ENCODE measurements around the gene ERBB4.

ERBB4 gene

GRCh38 chr2:212145121-212145520, 393.5 kb downstream of the ERBB4 start:
- Histone ChIP-seq H3K36me3 (ENCODE audit: control insufficient read depth, insufficient read depth, low read length) (no peaks in the 10 kb centered on the region), H3K4me1 (ENCODE audit: control insufficient read depth, insufficient read depth, low read length) (no peaks in the 10 kb centered on the region), H3K27me3 (ENCODE audit: control insufficient read depth, insufficient read depth, low read length, poor library complexity, severe bottlenecking) (no peaks in the 10 kb centered on the region), H3K9me3 (ENCODE audit: control insufficient read depth, low read length) (no peaks in the 10 kb centered on the region), H3K27ac (ENCODE audit: insufficient read depth, low read depth, low read length, poor library complexity, severe bottlenecking) (no peak overlapping the region), H3K4me3 (ENCODE audit: insufficient read depth, low read depth, low read length) (no peak overlapping the region)
- 89% methylated on average over 1 of the region's 1 CpG; no CpG with 5 or more reads in 1 of the 2 experiments for WGBS, 2 experiments

- H3K4me1 ChIP-seq (ENCODE audit: control insufficient read depth, insufficient read depth, low read length), result no peaks in the 10 kb centered on the region
- H3K27ac ChIP-seq (ENCODE audit: insufficient read depth, low read depth, low read length, poor library complexity, severe bottlenecking), result no peak overlapping the region
- H3K27me3 ChIP-seq (ENCODE audit: control insufficient read depth, insufficient read depth, low read length, poor library complexity, severe bottlenecking), result no peaks in the 10 kb centered on the region
- no peaks in the 10 kb centered on the region for H3K36me3 ChIP-seq (ENCODE audit: control insufficient read depth, insufficient read depth, low read length)
- no peak overlapping the region for H3K4me3 ChIP-seq (ENCODE audit: insufficient read depth, low read depth, low read length)
- H3K9me3 ChIP-seq (ENCODE audit: control insufficient read depth, low read length), result no peaks in the 10 kb centered on the region
- WGBS, 2 experiments, result 92 to 96% methylated on average over 2 of the region's 2 CpGs
Observed at GRCh38 chr2:212142631-212143030, 396.0 kb downstream of the ERBB4 start.

- Histone ChIP-seq H3K36me3 (ENCODE audit: control insufficient read depth, insufficient read depth, low read length) (no peaks in the 10 kb centered on the region), H3K27me3 (ENCODE audit: control insufficient read depth, insufficient read depth, low read length, poor library complexity, severe bottlenecking) (no peaks in the 10 kb centered on the region), H3K9me3 (ENCODE audit: control insufficient read depth, low read length) (no peaks in the 10 kb centered on the region), H3K4me1 (ENCODE audit: control insufficient read depth, insufficient read depth, low read length) (no peaks in the 10 kb centered on the region), H3K27ac (ENCODE audit: insufficient read depth, low read depth, low read length, poor library complexity, severe bottlenecking) (no peak overlapping the region), H3K4me3 (ENCODE audit: insufficient read depth, low read depth, low read length) (no peak overlapping the region)
- 81 to 94% methylated on average over 1 of the region's 1 CpG for WGBS, 2 experiments
Observed at GRCh38 chr2:212141499-212141898, 397.1 kb downstream of the ERBB4 start.

- H3K9me3 ChIP-seq (ENCODE audit: control insufficient read depth, low read length), result no peaks in the 10 kb centered on the region
- H3K4me3 ChIP-seq (ENCODE audit: insufficient read depth, low read depth, low read length), result no peak overlapping the region
- no peaks in the 10 kb centered on the region for H3K4me1 ChIP-seq (ENCODE audit: control insufficient read depth, insufficient read depth, low read length)
- no peak overlapping the region for H3K27ac ChIP-seq (ENCODE audit: insufficient read depth, low read depth, low read length, poor library complexity, severe bottlenecking)
- no peaks in the 10 kb centered on the region for H3K27me3 ChIP-seq (ENCODE audit: control insufficient read depth, insufficient read depth, low read length, poor library complexity, severe bottlenecking)
- WGBS, 2 experiments, result 98 to 100% methylated on average over 1 to 2 of the region's 2 CpGs
- no peaks in the 10 kb centered on the region for H3K36me3 ChIP-seq (ENCODE audit: control insufficient read depth, insufficient read depth, low read length)
Observed at GRCh38 chr2:212136216-212136795, 402.3 kb downstream of the ERBB4 start.

- Histone ChIP-seq H3K36me3 (ENCODE audit: control insufficient read depth, insufficient read depth, low read length) (no peaks in the 10 kb centered on the region), H3K27ac (ENCODE audit: insufficient read depth, low read depth, low read length, poor library complexity, severe bottlenecking) (no peak overlapping the region), H3K27me3 (ENCODE audit: control insufficient read depth, insufficient read depth, low read length, poor library complexity, severe bottlenecking) (no peaks in the 10 kb centered on the region), H3K9me3 (ENCODE audit: control insufficient read depth, low read length) (no peaks in the 10 kb centered on the region), H3K4me3 (ENCODE audit: insufficient read depth, low read depth, low read length) (no peak overlapping the region), H3K4me1 (ENCODE audit: control insufficient read depth, insufficient read depth, low read length) (no peaks in the 10 kb centered on the region)
- 69 to 90% methylated on average over 1 to 2 of the region's 2 CpGs for WGBS, 2 experiments
Observed at GRCh38 chr2:212135739-212136138, 402.9 kb downstream of the ERBB4 start.

- Histone ChIP-seq H3K27ac (ENCODE audit: insufficient read depth, low read depth, low read length, poor library complexity, severe bottlenecking) (no peak overlapping the region), H3K9me3 (ENCODE audit: control insufficient read depth, low read length) (no peaks in the 10 kb centered on the region), H3K36me3 (ENCODE audit: control insufficient read depth, insufficient read depth, low read length) (no peaks in the 10 kb centered on the region), H3K4me3 (ENCODE audit: insufficient read depth, low read depth, low read length) (no peak overlapping the region), H3K4me1 (ENCODE audit: control insufficient read depth, insufficient read depth, low read length) (no peaks in the 10 kb centered on the region), H3K27me3 (ENCODE audit: control insufficient read depth, insufficient read depth, low read length, poor library complexity, severe bottlenecking) (no peaks in the 10 kb centered on the region)
- 90 to 96% methylated on average over 1 to 2 of the region's 2 CpGs for WGBS, 2 experiments
Observed at GRCh38 chr2:212133337-212133736, 405.3 kb downstream of the ERBB4 start.

- H3K4me1 ChIP-seq (ENCODE audit: control insufficient read depth, insufficient read depth, low read length), result no peaks in the 10 kb centered on the region
- 87 to 90% methylated on average over 10 of the region's 10 CpGs for WGBS, 2 experiments
- no peak overlapping the region for H3K4me3 ChIP-seq (ENCODE audit: insufficient read depth, low read depth, low read length)
- H3K9me3 ChIP-seq (ENCODE audit: control insufficient read depth, low read length), result no peaks in the 10 kb centered on the region
- no peaks in the 10 kb centered on the region for H3K27me3 ChIP-seq (ENCODE audit: control insufficient read depth, insufficient read depth, low read length, poor library complexity, severe bottlenecking)
- H3K36me3 ChIP-seq (ENCODE audit: control insufficient read depth, insufficient read depth, low read length), result no peaks in the 10 kb centered on the region
- no peak overlapping the region for H3K27ac ChIP-seq (ENCODE audit: insufficient read depth, low read depth, low read length, poor library complexity, severe bottlenecking)
Observed at GRCh38 chr2:212124598-212124997, 414.0 kb downstream of the ERBB4 start.

- H3K27me3 ChIP-seq (ENCODE audit: control insufficient read depth, insufficient read depth, low read length, poor library complexity, severe bottlenecking), result no peaks in the 10 kb centered on the region
- H3K27ac ChIP-seq (ENCODE audit: insufficient read depth, low read depth, low read length, poor library complexity, severe bottlenecking), result no peak overlapping the region
- H3K4me1 ChIP-seq (ENCODE audit: control insufficient read depth, insufficient read depth, low read length), result no peaks in the 10 kb centered on the region
- H3K36me3 ChIP-seq (ENCODE audit: control insufficient read depth, insufficient read depth, low read length), result no peaks in the 10 kb centered on the region
- 89 to 93% methylated on average over 1 to 2 of the region's 2 CpGs for whole genome bisulfite sequencing, 2 experiments
- H3K9me3 ChIP-seq (ENCODE audit: control insufficient read depth, low read length), result no peaks in the 10 kb centered on the region
- H3K4me3 ChIP-seq (ENCODE audit: insufficient read depth, low read depth, low read length), result no peak overlapping the region
Observed at GRCh38 chr2:212119591-212119990, 419.0 kb downstream of the ERBB4 start.

GRCh38 chr2:212117926-212118325, 420.7 kb downstream of the ERBB4 start:
- H3K9me3 ChIP-seq (ENCODE audit: control insufficient read depth, low read length), result no peaks in the 10 kb centered on the region
- H3K27me3 ChIP-seq (ENCODE audit: control insufficient read depth, insufficient read depth, low read length, poor library complexity, severe bottlenecking), result no peaks in the 10 kb centered on the region
- no peak overlapping the region for H3K27ac ChIP-seq (ENCODE audit: insufficient read depth, low read depth, low read length, poor library complexity, severe bottlenecking)
- no peaks in the 10 kb centered on the region for H3K36me3 ChIP-seq (ENCODE audit: control insufficient read depth, insufficient read depth, low read length)
- H3K4me3 ChIP-seq (ENCODE audit: insufficient read depth, low read depth, low read length), result no peak overlapping the region
- H3K4me1 ChIP-seq (ENCODE audit: control insufficient read depth, insufficient read depth, low read length), result no peaks in the 10 kb centered on the region
- WGBS, 2 experiments, result 71 to 75% methylated on average over 1 of the region's 2 CpGs

- Histone ChIP-seq H3K4me3 (ENCODE audit: insufficient read depth, low read depth, low read length) (no peak overlapping the region), H3K27ac (ENCODE audit: insufficient read depth, low read depth, low read length, poor library complexity, severe bottlenecking) (no peak overlapping the region), H3K27me3 (ENCODE audit: control insufficient read depth, insufficient read depth, low read length, poor library complexity, severe bottlenecking) (no peaks in the 10 kb centered on the region), H3K9me3 (ENCODE audit: control insufficient read depth, low read length) (no peaks in the 10 kb centered on the region), H3K36me3 (ENCODE audit: control insufficient read depth, insufficient read depth, low read length) (no peaks in the 10 kb centered on the region), H3K4me1 (ENCODE audit: control insufficient read depth, insufficient read depth, low read length) (no peaks in the 10 kb centered on the region)
- 96 to 97% methylated on average over 1 of the region's 1 CpG for whole genome bisulfite sequencing, 2 experiments
Observed at GRCh38 chr2:212114489-212114888, 424.1 kb downstream of the ERBB4 start.

- 97 to 100% methylated on average over 2 to 3 of the region's 3 CpGs for WGBS, 2 experiments
- Histone ChIP-seq H3K9me3 (ENCODE audit: control insufficient read depth, low read length) (no peaks in the 10 kb centered on the region), H3K27ac (ENCODE audit: insufficient read depth, low read depth, low read length, poor library complexity, severe bottlenecking) (no peak overlapping the region), H3K4me1 (ENCODE audit: control insufficient read depth, insufficient read depth, low read length) (no peaks in the 10 kb centered on the region), H3K4me3 (ENCODE audit: insufficient read depth, low read depth, low read length) (no peak overlapping the region), H3K36me3 (ENCODE audit: control insufficient read depth, insufficient read depth, low read length) (no peaks in the 10 kb centered on the region), H3K27me3 (ENCODE audit: control insufficient read depth, insufficient read depth, low read length, poor library complexity, severe bottlenecking) (no peaks in the 10 kb centered on the region)
Observed at GRCh38 chr2:212112401-212112800, 426.2 kb downstream of the ERBB4 start.
